GM19328 (cell line): ENCODE data around the gene CCN2.
"Not testable (repeated sequence)": the region's sequence is repeated elsewhere in the genome, so short reads cannot be mapped to it uniquely, and the experiment has no call there.

ENCODE experiments used
- ATAC-seq: cut with Tn5 transposase; IDR thresholded peaks from one replicate; pipeline ENCODE4 v1.9.1; 2021; ENCODE audit warnings: mild to moderate bottlenecking, moderate library complexity; ENCODE audit not compliant: unreplicated experiment

CCN2 gene

DNA sequence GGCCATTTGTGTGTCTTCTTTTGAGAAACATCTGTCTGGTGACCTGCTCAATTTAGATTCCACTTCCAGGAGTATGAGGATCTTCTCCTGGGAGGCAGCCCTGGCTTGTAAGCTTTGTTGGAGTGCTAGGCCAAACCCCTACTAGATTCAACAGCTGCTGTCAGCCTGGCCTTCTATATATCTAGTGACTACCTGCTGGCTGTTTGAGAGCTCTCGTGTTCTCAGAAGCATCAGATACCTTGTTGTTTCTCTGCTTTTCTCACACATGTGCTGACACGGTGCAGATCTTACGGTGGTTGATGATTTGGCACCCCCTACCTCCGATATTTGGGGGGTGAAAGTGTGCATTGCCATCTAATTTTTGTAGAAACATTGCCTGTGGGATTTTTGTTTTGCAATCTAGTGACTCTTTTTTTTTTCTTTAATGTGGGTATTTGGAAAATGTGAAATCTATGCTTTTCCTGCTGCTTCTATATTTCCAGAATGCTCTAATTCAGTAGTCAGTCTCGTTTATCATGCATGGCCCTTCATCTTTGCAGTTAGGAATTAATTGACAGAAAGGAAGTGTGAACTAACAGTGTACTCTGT is 4.7 kb downstream of the CCN2 start:
- no peak for ATAC-seq

DNA sequence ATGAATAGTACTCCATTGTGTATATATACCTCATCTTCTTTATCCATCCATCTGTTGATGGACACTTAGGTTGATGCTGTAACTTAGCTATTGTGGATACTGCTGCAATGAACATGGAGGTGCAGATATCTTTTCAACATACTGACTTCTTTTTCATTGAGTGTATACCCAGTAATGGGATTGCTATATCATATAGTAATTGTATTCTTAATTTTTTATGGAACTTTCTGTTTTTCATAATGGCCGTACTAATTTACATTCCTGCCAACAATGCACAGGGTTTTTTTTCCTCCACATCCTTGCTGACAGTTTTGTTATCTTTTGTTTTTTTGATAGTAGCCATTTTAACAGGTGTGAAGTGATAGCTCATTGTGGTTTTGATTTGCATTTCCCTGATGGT is 5.2 kb downstream of the CCN2 start:
- no peak for ATAC-seq

DNA sequence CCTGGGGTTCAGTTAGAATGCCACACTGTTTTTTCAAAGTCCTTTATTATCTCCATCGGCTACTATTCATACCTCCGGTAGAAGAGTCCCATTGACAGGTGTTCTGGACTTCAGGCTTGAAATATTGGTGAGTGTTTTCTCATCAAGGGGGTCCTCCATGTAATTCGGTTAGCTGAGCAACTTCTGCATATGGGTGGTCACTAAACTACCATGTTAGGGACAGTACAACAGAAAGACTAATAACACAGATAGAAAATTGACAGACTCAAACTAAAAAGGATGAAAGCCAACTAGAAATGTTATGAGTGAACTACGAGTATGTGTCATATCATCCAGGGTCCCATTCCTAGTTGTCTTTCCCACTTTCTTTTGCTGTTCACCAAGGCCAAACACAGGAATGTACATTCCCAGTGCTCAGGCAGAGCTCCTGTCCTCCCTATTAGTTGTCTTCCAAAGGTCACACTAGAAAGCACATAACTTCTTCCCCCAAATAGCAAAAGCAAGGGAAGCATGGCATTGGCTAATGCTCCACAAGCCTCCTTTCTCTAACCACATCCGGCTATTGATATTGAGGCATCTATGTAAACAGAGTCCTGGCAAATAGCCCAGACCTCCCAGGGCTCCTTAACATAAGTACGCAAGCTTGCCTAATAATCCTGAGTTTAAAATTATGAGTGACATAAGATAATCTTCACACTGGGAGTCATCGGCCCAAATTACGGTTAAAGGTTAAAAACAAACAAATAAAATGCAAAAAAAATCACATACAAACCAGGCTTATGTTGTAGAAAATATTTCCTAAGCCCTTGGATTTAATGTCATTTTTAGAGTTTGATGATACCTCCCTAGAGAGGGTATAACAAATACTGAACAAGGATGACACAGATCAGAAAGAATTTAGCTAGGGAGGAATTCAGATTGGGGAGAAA is 13.2 kb downstream of the CCN2 start:
- no peak for ATAC-seq

DNA sequence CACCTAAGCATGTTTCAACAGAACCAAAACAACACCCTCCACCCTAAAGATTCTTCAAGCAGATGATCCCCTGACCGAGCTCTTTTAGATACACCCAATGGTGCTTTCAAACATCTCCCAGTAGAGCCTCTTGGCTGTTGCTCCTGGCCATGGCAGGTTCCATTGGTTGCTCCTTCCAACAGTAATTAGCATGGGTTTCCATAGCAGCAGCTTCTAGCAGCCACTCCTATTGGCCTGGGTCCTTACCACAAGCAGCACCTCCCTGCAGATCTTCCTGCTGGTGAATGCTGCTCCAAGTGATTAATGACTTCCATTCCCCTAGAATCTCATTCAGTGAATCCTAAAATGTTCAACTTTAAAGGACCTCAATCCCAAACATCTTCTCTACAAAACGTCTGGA is 13.9 kb downstream of the CCN2 start:
- no peak for ATAC-seq

DNA sequence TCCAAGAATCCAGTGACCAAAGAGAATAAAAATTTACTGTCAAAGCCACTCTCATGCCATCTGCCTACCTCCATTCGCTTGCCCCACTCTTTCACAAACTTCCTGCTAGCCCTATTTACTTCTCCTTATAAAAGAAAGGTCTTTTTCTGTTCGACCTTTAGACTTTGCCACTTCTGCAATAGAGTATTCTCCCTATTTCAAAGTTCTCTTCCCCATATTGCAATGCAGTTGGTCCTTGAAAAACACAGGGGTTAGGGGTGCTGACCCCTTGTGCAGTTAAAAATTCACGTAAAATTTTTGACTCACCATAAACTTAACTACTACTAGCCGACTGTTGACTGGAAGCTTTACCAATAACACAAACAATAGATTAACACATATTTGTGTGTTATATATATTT is 15.0 kb downstream of the CCN2 start:
- no peak for ATAC-seq

DNA sequence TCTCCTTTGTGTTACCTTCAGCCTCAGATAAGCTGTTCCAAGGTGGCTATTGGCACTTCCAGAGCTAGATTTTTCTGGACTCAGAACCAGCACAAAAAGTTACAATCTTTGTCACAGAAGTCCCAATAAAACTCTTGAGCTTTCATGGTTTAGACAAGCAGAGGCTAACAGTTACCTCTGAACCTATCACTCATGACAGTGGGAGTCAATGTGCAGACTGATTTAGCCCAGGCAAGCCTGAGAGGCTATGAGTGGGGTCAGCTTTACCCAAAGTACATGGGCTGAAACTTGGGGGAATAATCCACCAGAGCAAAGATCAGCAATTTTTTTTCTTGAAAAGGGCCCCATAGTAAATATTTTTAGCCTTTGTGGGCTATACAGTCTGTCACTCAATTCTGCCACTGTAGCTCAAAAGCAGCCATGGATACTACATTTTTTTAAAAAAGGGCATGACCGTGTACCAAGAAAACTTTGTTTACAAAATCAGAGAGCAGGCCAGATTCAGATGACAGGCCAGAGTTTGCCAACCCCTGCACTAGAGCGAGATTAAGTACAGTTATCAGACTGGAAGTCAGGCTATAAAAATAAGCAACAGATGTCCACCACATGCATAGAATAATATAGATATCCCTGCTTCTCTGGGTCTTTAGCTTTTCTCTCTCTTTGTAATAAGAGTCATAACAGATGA is 20.0 kb downstream of the CCN2 start:
- no peak for ATAC-seq

DNA sequence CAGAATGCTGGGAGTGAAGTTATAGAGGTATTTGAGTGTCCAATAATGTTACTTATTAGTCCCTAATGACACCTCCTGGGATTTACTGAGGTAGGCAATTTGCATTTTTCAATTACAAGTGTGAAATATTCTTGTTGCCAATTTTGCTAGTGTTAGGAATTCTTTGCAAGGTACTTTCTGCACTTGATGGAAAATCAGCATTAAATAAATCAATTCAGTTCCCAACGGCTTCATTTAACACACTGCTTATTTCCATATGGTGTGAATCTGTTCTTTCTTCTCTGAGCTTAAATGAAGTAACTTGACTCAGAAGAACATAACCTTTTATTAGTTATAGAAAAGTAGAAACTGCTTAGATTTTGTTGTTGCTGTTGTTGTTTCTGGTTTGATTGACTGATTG is 21.2 kb downstream of the CCN2 start:
- no peak for ATAC-seq

DNA sequence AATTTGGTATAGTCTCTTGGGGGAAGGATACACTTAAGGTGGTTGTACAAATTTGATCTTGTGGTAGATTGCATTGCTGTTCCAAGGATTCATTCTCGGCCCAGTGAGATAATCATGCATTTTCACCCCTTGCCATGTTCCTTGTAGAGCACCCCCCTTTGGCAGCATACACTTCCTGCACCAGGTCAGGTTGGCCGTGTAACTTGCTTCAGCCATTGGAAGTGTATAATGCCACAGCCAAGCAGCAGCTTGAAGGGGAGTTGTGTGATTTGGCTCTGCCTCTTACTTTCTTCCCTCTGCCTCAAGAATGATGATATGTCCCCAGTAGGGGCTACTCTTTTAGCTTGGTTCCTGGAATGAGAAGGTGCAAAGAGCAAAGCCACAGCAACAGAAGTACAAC is 21.9 kb downstream of the CCN2 start:
- ATAC-seq: no peak

DNA sequence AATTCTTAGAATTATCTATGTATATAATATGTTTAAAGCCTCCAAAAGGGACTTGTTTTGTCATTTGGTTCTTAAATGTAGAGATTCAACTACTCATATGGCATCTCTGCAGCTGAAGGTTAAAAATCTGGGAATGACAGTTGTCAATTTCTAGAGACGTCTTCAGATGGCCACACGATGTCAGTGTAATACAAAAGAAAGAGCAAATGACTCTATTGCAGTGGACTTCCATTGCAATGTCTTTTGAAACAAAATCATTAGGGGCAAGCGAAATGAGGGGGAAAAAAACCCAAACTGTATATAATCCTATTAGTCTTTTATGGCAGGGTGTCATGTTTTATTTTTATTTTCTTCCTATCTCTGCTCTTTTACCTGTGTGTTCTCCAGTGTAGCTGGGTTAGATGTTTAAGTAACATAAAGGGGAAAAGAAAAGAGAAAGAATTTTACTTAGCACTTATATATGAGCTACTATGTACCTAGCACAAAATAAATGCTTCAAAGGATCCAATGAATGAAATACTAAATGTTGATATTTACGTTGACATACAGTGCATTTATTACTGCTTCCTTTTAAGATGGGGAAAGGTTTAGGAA is 26.2 kb downstream of the CCN2 start:
- ATAC-seq: no peak

DNA sequence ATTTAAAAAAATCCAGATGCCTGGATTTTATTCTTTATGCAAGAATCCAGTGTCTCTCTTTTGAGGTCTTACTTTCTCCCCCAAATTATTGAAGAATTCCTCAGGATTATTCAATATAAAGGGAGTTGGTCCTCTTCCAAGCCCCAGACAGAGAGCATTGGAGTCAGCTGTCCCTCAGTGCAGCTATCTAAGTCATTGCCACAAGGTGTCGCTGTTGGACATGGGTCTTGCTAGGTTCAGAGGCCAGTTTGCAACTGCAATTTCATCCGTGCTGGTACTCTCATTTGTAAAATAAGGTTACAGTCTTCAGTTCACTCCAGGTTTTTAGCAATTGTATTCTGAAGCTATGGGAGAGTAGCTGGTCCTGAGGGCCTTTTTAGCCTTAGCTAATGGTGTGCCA is 27.8 kb downstream of the CCN2 start:
- ATAC-seq: no peak

DNA sequence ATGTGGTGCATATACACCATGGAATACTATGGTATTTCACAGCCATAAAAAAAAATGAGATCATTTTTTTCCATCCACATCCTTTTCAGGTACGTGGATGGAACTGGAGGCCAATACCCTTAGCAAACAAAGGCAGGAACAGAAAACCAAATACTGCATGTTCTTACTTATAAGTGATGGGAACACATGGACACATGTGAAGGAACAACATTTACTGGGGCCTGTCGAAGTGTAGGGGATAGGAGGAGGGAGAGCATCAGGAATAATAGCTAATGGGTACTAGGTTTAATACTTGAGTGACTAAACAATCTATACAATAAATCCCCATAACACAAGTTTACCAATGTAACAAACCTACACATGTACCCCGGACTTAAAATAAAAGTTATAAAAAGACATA is 30.5 kb downstream of the CCN2 start:
- no peak for ATAC-seq

DNA sequence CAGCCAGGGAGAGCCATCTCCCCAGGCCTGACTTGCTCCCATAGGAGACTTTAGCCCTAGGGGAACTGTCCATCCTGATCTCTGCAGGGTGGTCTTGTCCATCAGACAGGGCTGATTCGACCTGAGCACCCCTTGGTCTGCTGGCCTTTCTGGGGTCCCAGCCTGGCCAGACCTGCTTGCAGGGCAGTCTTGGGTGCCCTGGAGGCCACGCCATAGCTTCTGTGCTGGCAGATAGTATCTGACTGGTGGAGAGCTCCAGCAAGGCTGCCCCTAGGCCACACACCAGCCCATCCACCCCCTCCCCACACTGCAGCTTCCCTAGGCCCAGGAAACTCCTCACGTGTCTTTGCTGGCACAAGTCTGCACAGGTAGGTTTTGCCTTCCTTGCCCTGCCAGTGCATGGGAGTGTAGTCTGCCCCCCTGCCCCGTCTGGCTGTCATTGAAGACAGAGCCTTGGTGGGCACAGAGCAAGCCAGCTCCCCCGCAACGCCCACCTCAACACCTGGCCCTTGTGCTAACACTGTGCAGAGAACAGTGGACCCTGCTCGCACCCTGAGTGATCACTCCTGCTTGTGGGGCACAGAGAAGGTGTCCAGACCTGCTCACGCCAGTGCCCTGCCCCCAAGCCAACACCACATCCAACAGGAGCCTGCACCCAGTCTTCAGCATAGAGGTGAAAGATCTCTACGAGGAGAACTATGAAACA is 32.4 kb downstream of the CCN2 start:
- ATAC-seq: no peak

DNA sequence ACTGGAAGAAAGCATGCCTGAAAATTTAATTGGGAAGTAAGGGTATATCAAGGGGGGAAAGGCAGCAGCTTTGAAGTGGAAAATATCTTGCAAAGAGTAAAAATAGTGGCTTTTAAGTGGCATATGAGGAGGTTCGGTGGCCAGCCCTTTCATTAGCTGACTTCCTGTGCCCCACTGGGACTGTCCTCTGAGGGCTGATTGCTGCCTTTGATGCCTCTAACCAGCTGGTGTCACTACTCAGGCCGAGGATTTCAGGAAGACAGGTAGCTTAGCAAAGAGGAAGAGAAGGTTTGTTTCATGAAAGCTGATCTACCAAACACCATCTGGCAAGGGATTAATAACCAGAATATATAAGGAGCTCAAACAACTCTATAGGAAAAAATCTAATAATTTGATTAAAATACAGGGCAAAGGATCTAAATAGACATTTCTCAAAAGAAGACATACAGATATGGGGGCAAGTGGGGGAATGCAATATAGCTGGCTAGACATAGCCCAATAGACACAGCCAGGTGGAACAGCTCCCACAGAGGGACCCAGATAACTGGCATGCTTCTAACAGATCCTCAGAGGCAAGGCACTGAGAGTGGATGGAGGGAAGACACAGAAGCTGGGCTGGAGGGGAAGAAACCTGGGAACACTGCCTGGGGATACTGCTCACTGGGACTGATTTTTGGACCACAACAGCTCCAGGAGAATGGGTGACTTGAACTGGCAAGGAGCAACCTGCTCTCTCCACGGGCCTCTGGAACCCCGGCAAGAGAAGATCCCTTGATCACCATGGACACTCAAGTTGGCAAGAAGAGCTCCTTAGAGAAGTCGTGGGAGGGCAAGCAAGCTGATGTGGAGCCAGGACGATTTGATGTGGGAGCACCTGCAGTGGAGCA is 33.2 kb downstream of the CCN2 start:
- no peak for ATAC-seq

DNA sequence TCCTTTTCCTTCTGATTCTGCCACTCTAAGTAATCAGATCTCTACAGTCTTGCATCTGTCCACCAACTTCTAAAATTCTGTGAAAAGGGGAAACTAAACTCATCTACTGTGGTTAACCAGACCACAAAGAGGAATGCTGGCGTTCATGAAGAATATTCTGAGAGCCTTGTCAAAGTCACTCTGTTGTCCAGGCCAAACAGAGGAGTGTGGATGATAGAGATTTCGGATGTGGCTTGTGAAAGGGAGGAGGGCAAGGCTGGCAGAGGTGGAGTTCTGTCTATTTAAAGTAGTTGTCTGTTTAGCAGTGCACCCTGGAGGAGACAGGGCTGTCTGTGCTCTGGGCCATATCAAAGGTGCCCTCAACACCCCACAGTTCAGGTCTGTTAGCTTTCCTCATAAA is 33.9 kb downstream of the CCN2 start:
- ATAC-seq: no peak

DNA sequence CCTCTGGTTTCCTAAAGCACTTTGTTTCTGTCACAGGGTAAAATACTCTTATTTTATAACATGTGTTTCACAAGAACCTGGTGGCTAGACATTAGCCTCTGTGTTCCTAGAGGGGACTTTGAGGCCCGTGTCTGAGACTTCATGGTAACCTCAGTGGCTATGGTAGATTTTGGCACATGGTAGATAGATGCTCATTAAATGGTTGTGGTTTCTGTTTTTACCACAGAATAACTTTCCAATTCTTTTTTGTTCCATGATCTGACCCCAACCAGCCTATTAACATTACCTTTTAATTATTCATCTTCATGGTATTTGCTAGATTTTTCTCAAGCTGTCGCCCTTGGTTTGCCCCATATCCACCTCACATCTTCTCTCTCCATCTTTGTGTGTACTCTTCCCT is 34.3 kb downstream of the CCN2 start:
- ATAC-seq: no peak

DNA sequence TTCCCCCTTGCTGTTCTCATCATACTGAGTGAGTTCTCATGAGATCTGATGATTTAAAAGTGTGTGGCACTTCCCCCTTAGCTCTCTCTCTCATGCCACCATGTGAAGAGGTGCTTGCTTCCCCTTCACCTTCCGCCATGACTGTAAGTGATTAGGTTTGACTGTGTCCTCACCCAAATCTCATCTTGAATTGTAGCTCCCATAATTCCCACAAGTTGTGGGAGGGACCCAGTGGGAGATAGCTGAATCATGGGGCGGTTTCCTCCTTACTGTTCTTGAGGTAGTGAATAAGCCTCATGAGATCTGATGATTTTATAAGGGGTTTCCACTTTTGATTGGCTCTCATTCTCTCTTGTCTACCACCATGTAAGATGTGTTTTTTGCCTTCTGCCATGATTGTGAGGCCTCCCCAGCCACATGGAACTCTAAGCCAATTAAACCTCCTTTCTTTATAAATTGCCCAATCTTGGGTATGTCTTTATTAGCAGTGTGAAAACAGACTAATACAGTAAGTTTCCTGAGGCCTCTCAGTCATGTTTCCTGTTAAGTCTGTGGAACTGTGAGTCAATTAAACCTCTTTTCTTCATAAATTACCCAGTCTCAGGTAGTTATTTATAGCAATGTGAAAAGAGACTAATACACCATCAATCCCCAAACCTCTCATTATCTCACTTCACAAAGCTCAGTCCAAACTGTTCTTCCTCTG is 34.9 kb downstream of the CCN2 start:
- ATAC-seq: not testable (repeated sequence)

DNA sequence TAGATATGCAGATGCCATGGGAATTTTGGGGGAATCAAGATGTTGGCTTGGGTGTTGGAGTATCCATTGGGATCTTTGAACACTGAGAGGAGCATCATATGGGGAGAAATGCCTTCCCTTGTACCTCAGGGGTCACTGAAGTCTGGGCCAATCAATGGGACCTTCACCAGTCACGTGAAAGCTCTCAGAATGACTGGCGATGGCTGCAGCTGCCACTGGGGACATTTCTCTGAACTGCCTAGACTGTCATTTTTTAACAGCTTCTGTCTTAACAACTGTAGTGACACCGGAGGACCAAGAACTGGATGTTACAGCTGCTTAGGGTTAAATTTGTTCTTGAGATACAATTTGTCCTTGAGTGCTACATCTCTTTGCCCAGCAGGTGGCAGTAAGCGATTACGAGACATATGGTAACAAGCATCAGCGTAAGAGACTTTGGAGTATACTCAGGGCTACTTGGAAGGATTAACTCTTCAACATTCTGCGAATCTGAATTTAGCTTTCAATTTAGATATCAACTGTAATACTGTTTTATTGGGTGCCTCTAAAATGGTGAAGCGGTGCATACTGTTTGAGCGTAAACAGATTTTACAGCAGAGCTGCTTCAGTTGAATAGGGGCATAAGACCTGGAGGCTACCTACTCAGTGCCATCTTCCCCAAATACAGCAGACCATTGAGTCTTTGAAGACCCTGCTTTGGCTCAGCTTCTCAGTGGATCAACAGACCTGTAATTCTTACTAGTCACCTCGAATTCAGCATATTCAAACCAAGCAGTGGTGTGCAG is 36.0 kb downstream of the CCN2 start:
- ATAC-seq: peak; percentile 75

DNA sequence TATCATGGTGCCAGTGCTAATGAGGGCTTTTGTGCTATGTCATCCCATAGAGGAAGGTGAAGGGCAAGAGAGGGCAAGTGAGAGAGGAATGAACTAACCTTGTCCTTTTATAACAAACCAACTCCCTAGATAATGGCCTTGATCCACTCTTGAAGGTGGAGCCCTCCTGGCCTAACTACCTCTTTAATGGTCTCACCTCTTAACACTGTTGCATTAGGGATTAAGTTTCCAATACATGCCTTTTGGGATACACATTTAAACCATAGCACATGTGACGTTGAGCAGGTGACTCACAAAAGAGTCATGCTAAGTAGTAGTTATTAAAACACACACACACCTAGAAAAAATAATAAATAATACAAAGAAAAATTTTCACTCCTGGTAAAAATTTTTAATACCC is 36.9 kb downstream of the CCN2 start:
- ATAC-seq: no peak

DNA sequence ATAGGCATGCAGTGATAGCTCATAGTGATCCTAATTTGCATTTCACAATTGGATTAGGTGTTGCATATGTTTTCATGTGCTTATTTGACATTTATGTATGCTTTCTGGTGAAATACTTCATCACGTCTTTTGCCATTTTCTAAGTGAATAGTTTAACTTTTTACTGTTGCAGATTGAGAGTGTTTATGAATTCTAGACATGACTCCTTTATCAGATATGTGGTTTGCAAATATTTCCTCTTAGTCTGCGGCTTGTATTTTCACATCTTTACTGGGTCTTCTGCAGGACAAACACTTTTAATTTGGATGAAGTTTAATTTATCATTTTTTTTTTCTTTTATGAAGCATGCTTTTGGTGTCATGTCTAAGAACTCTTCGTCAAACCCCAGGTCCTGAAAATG is 39.2 kb downstream of the CCN2 start:
- ATAC-seq: no peak
